PFSK-1 (cell line): ENCODE results near the gene NXN.

Source experiments
- FOXP2 ChIP-seq: optimal IDR thresholded peaks from 2 replicates; pipeline ENCODE3; 2011; ENCODE audit warnings: borderline replicate concordance, control low read depth, inconsistent platforms; ENCODE audit not compliant: insufficient read depth; ENCODE audit errors: extremely low read length, extremely low read depth
- POLR2AphosphoS5 ChIP-seq: IDR thresholded peaks from 2 replicates; pipeline ENCODE4 v1.6.1; 2012; ENCODE audit warnings: low read depth, mild to moderate bottlenecking, control low read depth, low read length, moderate library complexity
- REST ChIP-seq, 2 experiments: IDR thresholded peaks; 2 replicates each; pipeline versions ENCODE4 v1.6.1 to v1.8.0; 2011 to 2012; ENCODE audit warnings: low read depth in 2 of 2, low read length in 2 of 2, control low read depth in 1 of 2, inconsistent platforms in 1 of 2, mild to moderate bottlenecking in 1 of 2, moderate library complexity in 1 of 2; ENCODE audit not compliant: insufficient read depth in 1 of 2
- SIN3A ChIP-seq: IDR thresholded peaks from 2 replicates; pipeline ENCODE4 v1.6.1; 2012; ENCODE audit warnings: mild to moderate bottlenecking, low read length, moderate library complexity, borderline replicate concordance; ENCODE audit not compliant: insufficient read depth
- TAF1 ChIP-seq: IDR thresholded peaks from 2 replicates; pipeline ENCODE4 v1.6.1; 2012; ENCODE audit warnings: low read length, control low read depth, borderline replicate concordance; ENCODE audit not compliant: insufficient read depth

Gene NXN

GRCh38 chr17:836151-836550 is 143.4 kb downstream of the NXN start:
- no peak for TF ChIP-seq SIN3A
- TF ChIP-seq TAF1 = no peak
- no peak for TF ChIP-seq POLR2AphosphoS5
- TF ChIP-seq FOXP2 = no peak
- no peak for TF ChIP-seq REST (IDR thresholded peaks at IDR 0.05; ENCODE audit: insufficient read depth in 1 of 2, low read depth in 2 of 2, low read length in 2 of 2)

- TF ChIP-seq SIN3A (no peak), POLR2AphosphoS5 (no peak), REST (IDR thresholded peaks at IDR 0.05; ENCODE audit: insufficient read depth in 1 of 2, low read depth in 2 of 2, low read length in 2 of 2) (no peak)
These were observed 144.3 kb downstream of the NXN start for GRCh38 chr17:835263-835662.

- TF ChIP-seq FOXP2 = no peak
- TF ChIP-seq TAF1 = no peak
- no peak for TF ChIP-seq POLR2AphosphoS5
- no peak for TF ChIP-seq REST (IDR thresholded peaks at IDR 0.05; ENCODE audit: insufficient read depth in 1 of 2, low read depth in 2 of 2, low read length in 2 of 2)
- TF ChIP-seq SIN3A = no peak
These were observed 145.4 kb downstream of the NXN start for GRCh38 chr17:834136-834535.

GRCh38 chr17:830950-831349 is 148.6 kb downstream of the NXN start:
- TF ChIP-seq SIN3A = no peak
- no peak for TF ChIP-seq TAF1
- TF ChIP-seq REST (IDR thresholded peaks at IDR 0.05; ENCODE audit: insufficient read depth in 1 of 2, low read depth in 2 of 2, low read length in 2 of 2) = no peak
- no peak for TF ChIP-seq FOXP2
- no peak for TF ChIP-seq POLR2AphosphoS5

GRCh38 chr17:830381-830780 is 149.2 kb downstream of the NXN start:
- TF ChIP-seq SIN3A (no peak), TAF1 (no peak), POLR2AphosphoS5 (no peak), FOXP2 (no peak), REST (IDR thresholded peaks at IDR 0.05; ENCODE audit: insufficient read depth in 1 of 2, low read depth in 2 of 2, low read length in 2 of 2) (no peak)
